ENCODE measurements around the gene LRMDA. TPM values are rescaled to one million over a fixed set of nuclear protein-coding genes. Genes with fewer than 3 reads are reported as not detected.

The LRMDA gene
- polyA plus RNA-seq, 3 donors: 39.8 to 59.6 (median 56.4) TPM

GRCh38 chr10:75926763-75927162, 495.3 kb downstream of the LRMDA start:
- 100% methylated on average over 3 of the region's 4 CpGs for WGBS (ENCODE audit: insufficient coverage)
- Mint-ChIP-seq H3K9me3 (no peaks in the 10 kb centered on the region), H3K4me1 (peaks cover 11% of the 10 kb centered on the region), H3K27ac (no peak overlapping the region), H3K4me3 (no peak overlapping the region), H3K36me3 (peaks cover 3% of the 10 kb centered on the region in 2 donors), H3K27me3 (ENCODE audit: low read depth in 3 of 3) (no peaks in the 10 kb centered on the region)
- Histone ChIP-seq H3K9ac (ENCODE audit: insufficient read depth, low read length, poor library complexity, severe bottlenecking) (no peak overlapping the region), H3K27ac (ENCODE audit: low read depth in 1 of 2, low read length in 2 of 2) (no peak overlapping the region), H3K36me3 (replicated peaks in 1 of 2; ENCODE audit: control insufficient read depth in 1 of 2, insufficient read depth in 2 of 2, low read length in 2 of 2) (no peaks in the 10 kb centered on the region), H2AFZ (ENCODE audit: insufficient read depth, low read depth, low read length, poor library complexity, severe bottlenecking) (no peak overlapping the region), H3K4me1 (ENCODE audit: control insufficient read depth in 1 of 2, insufficient read depth in 2 of 2, low read length in 2 of 2) (no peaks in the 10 kb centered on the region), H3K4me2 (replicated peaks; ENCODE audit: extremely low read depth, low read length, poor library complexity, severe bottlenecking) (no peak overlapping the region), H3K4me3 (replicated peaks in 1 of 3; ENCODE audit: low read depth in 2 of 3, low read length in 3 of 3) (no peak overlapping the region), H3K9me3 (replicated peaks in 1 of 2; ENCODE audit: control insufficient read depth in 1 of 2, insufficient read depth in 1 of 2, low read length in 2 of 2) (no peaks in the 10 kb centered on the region), H4K20me1 (ENCODE audit: insufficient read depth, low read length) (peaks cover 10% of the 10 kb centered on the region), H3K79me2 (ENCODE audit: insufficient read depth, low read length) (no peaks in the 10 kb centered on the region), H3K27me3 (ENCODE audit: control insufficient read depth in 2 of 2, insufficient read depth in 2 of 2, low read length in 2 of 2) (no peaks in the 10 kb centered on the region)
- intact Hi-C loops (cut with micrococcal nuclease): no loop called here
- TF ChIP-seq, protein P1, sequence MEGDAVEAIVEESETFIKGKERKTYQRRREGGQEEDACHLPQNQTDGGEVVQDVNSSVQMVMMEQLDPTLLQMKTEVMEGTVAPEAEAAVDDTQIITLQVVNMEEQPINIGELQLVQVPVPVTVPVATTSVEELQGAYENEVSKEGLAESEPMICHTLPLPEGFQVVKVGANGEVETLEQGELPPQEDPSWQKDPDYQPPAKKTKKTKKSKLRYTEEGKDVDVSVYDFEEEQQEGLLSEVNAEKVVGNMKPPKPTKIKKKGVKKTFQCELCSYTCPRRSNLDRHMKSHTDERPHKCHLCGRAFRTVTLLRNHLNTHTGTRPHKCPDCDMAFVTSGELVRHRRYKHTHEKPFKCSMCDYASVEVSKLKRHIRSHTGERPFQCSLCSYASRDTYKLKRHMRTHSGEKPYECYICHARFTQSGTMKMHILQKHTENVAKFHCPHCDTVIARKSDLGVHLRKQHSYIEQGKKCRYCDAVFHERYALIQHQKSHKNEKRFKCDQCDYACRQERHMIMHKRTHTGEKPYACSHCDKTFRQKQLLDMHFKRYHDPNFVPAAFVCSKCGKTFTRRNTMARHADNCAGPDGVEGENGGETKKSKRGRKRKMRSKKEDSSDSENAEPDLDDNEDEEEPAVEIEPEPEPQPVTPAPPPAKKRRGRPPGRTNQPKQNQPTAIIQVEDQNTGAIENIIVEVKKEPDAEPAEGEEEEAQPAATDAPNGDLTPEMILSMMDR (IDR thresholded peaks at IDR 0.05): no peak
- peak in 2 of 3 donors; percentile 8 to 17 for DNase-seq

DNA sequence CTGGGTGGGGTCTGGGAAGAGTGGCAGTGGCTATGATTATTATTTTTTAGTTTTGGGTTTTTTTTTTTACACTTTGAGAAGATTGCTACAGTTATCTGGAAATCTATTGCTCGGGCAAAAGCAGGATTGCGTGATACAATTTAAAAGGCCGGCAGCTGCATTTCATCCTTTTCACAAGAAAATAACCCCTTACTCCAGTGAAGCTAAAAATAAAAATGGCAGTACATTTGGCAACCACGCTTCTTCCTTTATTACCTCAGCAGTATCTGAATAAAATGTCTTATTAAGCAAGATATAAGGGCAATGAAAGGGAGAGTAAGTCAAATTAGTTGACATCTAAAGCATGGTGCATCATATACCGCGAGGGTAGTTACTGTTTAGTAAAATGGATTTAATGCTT, 496.8 kb downstream of the LRMDA start:
- Mint-ChIP-seq H3K27me3 (ENCODE audit: low read depth in 3 of 3) (no peaks in the 10 kb centered on the region), H3K27ac (no peak overlapping the region), H3K4me3 (no peak overlapping the region), H3K9me3 (no peaks in the 10 kb centered on the region), H3K4me1 (peaks cover 16% of the 10 kb centered on the region), H3K36me3 (peaks cover 0 to 3% of the 10 kb centered on the region in 2 donors)
- Histone ChIP-seq H3K27me3 (ENCODE audit: control insufficient read depth in 2 of 2, insufficient read depth in 2 of 2, low read length in 2 of 2) (no peaks in the 10 kb centered on the region), H3K79me2 (ENCODE audit: insufficient read depth, low read length) (no peaks in the 10 kb centered on the region), H4K20me1 (ENCODE audit: insufficient read depth, low read length) (peaks cover 14% of the 10 kb centered on the region), H3K9me3 (replicated peaks in 1 of 2; ENCODE audit: control insufficient read depth in 1 of 2, insufficient read depth in 1 of 2, low read length in 2 of 2) (no peaks in the 10 kb centered on the region), H3K36me3 (replicated peaks in 1 of 2; ENCODE audit: control insufficient read depth in 1 of 2, insufficient read depth in 2 of 2, low read length in 2 of 2) (no peaks in the 10 kb centered on the region), H2AFZ (ENCODE audit: insufficient read depth, low read depth, low read length, poor library complexity, severe bottlenecking) (no peak overlapping the region), H3K4me2 (replicated peaks; ENCODE audit: extremely low read depth, low read length, poor library complexity, severe bottlenecking) (no peak overlapping the region), H3K27ac (ENCODE audit: low read depth in 1 of 2, low read length in 2 of 2) (no peak overlapping the region), H3K9ac (ENCODE audit: insufficient read depth, low read length, poor library complexity, severe bottlenecking) (no peak overlapping the region), H3K4me3 (replicated peaks in 1 of 3; ENCODE audit: low read depth in 2 of 3, low read length in 3 of 3) (no peak overlapping the region), H3K4me1 (ENCODE audit: control insufficient read depth in 1 of 2, insufficient read depth in 2 of 2, low read length in 2 of 2) (no peaks in the 10 kb centered on the region)
- intact Hi-C loops (cut with micrococcal nuclease): no loop called here
- TF ChIP-seq, protein P1 (IDR thresholded peaks at IDR 0.05): no peak
- no peak for DNase-seq
- 96% methylated on average over 2 of the region's 6 CpGs for WGBS (ENCODE audit: insufficient coverage)

Data from CD14-positive monocyte (primary cell).